LoVo (cell line): ENCODE results near the gene RAB3B.
"Not testable (repeated sequence)": the region's sequence is repeated elsewhere in the genome, so short reads cannot be mapped to it uniquely, and the experiment has no call there.

Experiments
- DNase-seq: peaks from one replicate; pipeline ENCODE4 v3.0.0-alpha.2; 2016; ENCODE audit warnings: low spot score

RAB3B gene

DNA sequence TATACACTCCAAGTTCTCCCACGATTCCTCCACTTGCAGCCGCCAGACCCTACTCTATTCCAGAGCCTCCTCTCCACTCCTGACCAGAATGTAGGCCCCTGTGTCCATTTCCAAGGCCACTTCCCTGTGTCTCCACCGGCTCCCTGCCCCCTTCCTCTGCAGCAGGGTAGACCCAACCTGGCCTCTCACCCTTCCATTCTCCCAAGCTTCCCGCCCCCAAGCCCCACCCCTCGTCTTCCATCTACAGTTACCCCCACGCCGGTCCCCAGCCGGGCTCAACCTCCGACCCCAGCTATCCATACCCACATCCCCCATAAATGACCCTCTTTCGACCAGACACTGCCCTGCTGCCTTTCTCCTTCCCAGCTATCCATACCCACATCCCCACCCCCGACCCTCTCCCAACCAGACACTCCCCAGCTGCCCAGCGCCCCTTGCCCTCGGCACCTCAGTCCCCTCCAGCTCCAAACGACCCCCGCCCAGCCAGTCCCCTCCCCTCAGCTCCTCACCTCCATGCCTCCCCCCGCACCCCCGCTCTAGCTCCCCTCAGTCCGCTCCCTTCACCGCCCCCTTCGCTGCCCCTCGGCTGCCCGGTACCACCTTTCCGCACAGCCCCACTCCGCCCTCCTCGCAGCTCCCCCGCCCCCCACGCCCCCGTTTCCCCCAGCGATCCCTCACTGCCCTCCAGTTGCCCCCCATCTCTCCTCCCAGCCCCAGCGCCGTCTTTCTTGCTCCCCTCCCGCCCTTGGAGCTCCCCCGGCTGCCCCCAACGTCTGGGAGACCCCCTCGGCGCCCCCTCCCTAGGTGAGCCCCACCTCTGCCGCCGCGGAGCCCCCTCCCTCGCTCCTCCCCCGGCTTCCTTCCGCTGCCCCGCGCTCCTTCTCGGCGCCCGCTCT, 670 bp downstream of the RAB3B start:
- DNase-seq, result no peak

DNA sequence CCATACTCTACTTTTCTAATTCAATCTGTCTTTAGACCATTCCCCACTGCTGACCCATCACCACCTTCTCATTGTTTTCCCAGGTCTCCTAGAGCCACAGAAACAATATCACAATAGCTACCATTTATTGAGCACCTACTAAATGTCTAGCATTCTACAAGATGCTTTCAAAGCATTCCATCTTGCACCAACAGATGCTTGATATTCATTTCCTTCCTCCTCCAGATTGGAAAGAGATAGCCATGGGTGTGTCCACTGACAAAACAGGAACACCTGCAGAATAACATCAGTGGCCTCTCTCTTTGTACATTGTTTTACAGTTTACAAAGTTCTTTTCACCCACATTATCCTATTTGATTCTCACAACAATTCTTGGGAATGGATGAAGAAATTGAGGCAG, 2.2 kb downstream of the RAB3B start:
- no peak for DNase-seq

GRCh38 chr1:51986718-51987117, 3.8 kb downstream of the RAB3B start:
- DNase-seq, result no peak

DNA sequence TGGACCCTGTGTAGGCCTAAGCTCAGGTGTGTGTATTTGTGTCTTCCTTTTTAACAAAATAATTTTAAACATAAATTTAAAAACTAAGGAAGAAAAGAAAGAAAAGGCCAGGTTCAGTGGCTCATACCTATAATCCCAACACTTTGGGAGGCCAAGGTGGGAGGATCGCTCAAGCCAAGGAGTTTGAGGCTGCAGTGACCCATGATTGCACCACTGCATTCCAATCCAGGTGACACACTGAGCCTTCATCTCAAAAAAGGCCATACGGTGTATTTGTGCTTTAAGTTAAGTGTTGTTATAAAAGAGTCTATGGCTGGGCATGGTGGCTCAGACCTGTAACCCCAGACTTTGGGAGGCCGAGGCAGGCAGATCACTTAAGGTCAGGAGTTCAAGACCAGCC, 8.3 kb downstream of the RAB3B start:
- no peak for DNase-seq

DNA sequence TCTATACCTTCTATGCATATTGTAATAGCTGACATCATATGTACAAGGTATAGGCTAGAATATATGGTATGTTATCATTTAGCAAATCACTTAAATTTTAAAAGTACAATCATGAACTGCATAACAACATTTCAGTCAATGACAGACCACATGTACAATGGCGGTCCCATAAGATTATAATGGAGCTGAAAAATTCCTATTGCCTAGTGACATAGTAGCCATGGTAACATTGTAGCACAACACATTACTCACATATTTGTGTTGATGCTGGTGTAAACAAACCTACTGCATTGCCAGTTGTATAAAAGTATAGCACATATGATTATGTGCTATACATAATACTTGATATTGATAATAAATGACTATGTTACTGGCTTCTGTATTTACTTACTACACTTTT, 8.9 kb downstream of the RAB3B start:
- DNase-seq, result no peak

DNA sequence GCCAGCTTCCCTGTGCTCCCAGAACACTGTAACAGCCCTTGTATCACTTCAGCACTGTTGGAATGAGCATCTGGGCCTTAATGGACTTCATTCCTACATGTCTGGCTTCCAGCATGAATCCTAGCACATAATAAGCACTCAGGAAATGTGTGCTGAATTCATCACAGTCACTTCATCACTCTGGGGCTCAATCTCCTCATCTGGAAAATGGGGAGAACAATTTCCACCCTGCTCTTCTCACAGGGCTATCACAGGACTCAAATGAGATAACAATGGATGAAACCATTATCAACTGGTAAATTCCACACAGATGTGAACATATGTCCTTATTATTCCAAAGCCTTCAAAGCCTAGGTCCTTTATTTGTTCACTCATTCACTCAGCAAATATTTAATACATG, 12.4 kb downstream of the RAB3B start:
- DNase-seq, result no peak

DNA sequence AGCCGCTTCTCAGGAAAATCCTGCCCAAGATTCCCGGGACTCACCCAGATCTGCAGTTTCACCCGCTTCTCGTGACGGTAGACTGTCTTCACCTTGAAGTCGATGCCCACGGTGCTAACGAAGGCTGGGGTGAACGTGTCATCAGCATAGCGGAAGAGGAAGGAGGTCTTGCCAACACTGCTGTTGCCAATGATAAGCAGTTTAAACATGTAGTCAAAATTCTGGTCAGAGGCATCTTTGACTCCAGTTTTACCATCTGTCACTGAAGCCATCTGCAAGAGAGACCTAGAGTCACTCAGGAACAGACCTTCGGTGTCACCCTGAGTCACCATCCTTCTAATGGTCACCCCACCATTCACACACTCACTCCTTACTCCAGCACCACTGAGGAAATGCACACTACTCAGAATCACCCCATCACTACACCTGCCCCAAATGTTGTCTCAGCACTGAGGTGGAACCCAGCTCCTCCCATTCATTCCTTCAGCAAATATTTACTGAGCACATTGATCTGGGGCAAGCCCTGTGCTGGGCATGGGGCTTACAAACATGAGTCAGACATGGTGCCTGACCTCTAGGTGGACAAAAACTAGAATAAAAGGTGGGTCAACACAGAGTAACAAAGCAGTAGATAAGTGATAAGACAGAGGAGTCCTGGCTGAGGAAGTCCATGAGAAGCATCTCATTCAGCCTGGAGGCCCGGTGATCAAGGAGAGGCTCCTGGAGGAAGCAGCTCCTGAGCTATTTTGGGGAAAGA, 13.5 kb downstream of the RAB3B start:
- no peak for DNase-seq

DNA sequence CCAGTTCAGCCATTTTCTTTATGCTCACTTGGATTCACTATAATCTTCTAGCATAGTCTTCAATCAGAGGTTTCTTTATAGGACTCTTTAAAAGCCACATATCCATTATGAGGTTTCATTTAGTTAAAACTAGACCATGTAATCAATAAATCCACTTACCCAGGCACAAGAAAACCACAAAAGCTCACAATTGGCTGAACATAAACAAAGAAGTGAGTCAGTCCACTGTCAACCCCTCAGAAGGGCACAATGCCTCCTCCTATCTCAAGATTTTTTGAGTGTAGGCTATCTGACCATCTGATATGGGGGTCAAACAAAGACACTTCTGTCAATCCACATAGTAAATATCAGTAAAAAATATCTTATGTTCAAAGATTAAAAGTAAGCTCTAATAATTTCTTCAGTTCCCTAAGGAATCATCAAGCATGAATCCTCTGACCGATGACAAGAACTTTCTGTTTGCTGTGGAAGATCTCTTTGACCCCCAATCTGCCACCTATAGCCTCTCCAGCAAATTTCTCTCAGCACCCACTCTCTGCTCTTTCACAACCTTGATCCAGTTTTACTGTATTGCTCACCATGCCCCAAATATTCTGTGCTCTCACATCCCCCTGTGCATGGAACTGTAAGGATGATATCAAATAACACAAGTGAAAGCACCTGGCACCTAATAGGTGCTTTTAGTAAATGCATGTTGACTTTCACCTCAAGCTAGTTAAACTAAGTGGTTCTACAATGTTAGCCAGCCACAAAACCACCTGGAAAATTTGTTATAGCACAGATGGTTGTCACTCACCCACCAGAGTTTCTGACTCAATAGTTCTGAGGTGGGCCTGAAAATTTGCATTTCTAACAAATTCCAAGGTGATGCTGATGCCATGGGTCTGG, 16.7 kb downstream of the RAB3B start:
- no peak for DNase-seq

DNA sequence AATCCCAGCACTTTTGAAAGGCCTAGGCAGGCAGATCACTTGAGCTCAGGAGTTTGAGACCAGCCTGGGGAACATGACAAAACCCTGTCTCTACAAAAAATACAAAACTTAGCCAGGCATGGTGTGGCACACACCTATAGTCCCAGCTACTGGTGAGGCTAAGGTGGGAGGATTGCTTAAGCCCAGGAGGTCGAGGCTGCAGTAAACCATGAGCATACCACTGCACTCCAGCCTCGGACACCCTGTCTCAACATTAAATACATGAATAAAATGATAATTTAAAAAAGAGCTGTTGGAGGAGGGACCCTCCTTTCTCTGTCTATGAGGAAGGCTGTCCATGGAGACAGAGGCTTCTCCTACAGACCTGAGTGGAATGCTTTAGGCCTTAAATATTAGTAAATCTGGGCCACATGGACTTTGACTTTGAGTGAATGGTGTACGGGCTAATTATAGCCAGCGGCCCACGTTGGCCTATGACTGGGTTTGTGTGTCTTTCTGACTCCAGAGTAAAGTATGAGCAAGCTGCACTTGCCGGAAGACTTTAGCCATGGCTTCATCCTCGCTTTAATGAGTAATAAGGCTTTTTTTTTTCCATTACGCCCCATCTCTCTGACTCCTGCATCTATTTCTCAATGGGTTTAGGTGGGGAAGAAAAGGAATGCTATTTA, 21.3 kb downstream of the RAB3B start:
- no peak for DNase-seq

DNA sequence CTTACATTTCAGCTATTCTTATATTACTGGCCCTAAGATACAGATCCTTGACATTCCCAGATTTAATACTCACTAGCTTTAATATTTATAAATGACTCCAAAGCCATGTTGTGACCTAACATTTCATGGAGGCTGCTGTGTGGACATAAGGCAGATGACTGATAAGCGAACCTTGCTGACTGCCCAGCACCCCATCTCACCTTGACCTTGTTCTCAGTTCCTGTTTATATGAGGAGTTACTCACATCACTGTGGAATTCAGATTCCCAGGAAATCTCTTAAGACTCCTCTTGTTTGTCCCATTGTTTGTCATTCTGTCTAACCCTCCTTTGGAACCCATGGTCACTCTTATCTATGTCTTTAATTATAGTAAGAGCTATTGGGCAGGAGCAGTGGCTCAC, 21.9 kb downstream of the RAB3B start:
- no peak for DNase-seq

DNA sequence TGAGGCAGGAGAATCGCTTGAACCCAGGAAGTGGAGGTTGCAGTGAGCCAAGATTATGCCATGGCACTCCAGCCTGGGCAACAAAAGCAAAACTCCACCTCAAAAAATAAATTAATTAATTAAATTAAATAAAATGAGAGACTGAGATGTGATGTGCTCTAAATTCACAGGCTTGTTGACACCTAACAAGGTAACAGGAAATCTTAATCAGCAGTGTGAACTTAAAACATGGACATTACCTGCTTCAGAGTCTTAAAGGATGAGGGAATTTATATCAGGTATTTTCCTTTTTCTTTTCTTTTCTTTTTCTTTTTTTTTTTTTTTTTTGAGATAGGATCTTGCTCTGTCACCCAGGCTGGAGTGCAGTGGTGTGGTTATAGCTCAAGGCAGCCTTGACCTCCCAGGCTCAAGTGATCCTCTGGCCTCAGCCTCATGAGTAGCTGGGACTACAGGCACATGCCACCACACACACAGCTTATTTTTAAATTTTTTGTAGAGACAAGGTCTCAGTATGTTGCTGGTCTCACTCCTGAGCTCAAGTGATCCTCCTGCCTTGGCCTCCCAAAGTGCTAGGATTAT, 23.2 kb downstream of the RAB3B start:
- not testable (repeated sequence) for DNase-seq

- no peak for DNase-seq
Observed at GRCh38 chr1:51966559-51966958, 23.9 kb downstream of the RAB3B start.

DNA sequence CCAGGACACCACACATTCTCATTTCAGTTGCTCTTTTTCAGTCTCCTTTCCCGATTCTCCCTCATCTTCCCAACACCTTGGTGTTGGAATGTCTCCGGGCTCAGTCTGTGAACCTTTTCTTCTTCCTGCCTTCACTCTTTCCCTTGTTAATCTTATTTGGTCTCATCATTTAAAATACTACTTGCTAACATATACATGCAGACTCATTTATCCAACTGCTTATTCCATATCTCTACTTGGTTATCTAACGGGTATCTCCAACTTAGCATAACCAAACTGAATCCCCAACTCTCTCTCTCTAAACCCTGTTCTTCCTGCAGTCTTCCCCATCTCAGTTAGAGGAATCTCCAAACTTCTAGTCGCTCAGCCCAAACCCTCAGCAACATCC, 26.2 kb downstream of the RAB3B start:
- DNase-seq, result no peak

DNA sequence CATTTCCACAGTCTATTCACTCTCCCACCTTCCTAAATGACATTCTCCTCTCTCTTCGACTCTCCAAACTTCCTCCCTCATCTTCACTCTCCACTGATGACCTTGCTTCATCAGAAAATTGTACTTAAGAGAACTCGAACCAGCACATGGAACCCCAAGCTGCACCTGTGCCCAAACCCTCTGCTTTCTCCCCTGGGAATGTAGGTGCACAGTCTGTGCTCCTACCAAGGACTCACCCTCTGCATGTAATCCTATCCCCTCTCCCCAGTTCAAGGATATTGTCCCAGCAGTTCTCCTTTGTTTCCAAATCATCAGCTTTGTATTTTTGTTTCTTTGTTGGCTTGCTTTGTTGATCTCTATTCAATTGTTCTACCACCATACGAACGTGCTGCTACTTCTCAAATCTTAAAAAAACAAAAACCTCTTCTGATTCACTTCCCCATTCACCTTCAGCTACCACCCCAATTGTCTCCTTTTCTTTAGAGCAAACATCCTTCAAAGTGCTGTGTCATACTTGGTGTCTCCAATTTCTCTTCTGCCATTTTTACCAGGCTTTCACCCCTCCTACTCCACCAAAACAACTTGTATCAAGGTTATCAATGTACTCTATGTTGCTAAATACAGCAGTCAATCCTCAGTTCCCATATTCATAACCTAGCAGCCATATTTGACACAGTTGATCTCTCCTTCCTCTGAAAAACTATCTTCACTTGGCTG, 26.8 kb downstream of the RAB3B start:
- no peak for DNase-seq

GRCh38 chr1:51962486-51963356, 27.8 kb downstream of the RAB3B start:
- no peak for DNase-seq

DNA sequence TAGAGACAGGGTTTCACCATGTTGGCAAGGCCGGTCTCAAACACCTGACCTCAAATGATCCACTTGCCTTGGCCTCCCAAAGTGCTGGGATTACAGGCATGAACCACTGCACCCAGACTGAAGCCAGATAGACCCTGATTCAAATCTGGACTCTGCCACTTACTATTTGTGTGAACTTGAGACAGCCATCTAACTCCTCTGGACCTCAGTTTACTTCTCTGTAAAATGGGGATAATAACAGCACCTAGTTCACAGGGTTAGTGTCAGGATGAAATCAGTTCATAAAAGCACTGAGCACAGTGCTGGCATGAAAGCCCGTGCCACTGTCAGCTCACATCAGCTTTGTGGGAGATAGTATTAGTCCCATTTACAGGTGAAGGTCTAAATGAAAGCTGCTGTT, 28.5 kb downstream of the RAB3B start:
- no peak for DNase-seq

DNA sequence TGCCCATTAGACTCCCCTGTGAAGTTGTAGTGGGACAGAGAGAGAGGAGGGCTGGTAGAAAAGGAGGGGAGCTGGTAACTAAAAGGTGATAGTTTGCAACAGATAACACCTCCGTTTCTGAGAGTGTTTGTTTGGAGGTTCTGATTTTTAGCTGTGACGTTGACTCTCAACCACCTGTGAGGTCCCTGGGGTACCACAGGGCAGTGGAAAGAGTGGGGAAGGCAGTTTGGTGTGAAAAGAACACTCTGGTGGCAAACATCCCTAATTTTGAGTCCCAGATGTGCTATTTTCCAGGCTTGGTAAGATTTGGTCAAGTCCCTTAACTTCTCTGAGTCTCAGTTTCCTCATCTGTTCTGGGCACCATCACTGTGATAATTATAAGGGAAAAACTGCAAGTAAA, 29.3 kb downstream of the RAB3B start:
- no peak for DNase-seq

- no peak for DNase-seq
Observed at GRCh38 chr1:51960262-51960661, 30.2 kb downstream of the RAB3B start.

DNA sequence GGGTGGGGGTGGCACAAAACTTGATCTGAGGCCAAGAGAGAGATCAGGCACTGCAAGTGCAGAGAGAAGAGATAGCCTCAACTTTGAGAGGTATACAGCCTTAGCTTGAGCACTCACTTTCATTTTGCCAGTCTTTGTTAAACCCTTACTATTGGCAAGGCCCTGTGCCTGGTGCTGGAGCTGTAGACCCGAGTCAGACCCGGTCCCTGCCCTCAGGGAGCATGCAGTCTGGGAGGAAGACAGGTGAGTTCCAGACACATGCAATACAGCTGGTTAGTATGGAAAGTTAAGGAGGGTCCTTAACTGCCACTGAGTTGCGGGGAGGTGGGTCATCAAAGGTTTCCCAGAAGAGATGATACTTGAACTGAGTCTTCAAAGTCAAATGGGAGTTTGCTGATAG, 31.7 kb downstream of the RAB3B start:
- DNase-seq, result no peak

GRCh38 chr1:51957618-51958017, 32.9 kb downstream of the RAB3B start:
- DNase-seq, result no peak
